IPS-18a (cell line): ENCODE results near the gene RAI1.
"Not testable (repeated sequence)": the region's sequence is repeated elsewhere in the genome, so short reads cannot be mapped to it uniquely, and the experiment has no call there.

Source experiments
- H3K27ac ChIP-seq: one replicate; pipeline ENCODE4 v1.5.1; 2013; ENCODE audit warnings: low read length
- H3K27me3 ChIP-seq: one replicate; pipeline ENCODE4 v1.6.1; 2013; ENCODE audit warnings: mild to moderate bottlenecking, low read length; ENCODE audit not compliant: control insufficient read depth, insufficient read depth
- H3K36me3 ChIP-seq: one replicate; pipeline ENCODE4 v1.6.1; 2013; ENCODE audit warnings: low read depth, low read length; ENCODE audit not compliant: control insufficient read depth
- H3K4me1 ChIP-seq: one replicate; pipeline ENCODE4 v1.6.1; 2013; ENCODE audit warnings: low read depth, low read length; ENCODE audit not compliant: control insufficient read depth
- H3K4me3 ChIP-seq: one replicate; pipeline ENCODE4 v1.5.1; 2013; ENCODE audit warnings: low read length
- H3K9ac ChIP-seq: one replicate; pipeline ENCODE4 v1.6.1; 2013; ENCODE audit warnings: mild to moderate bottlenecking, low read length, moderate library complexity
- H3K9me3 ChIP-seq: one replicate; pipeline ENCODE4 v1.6.1; 2013; ENCODE audit warnings: low read depth, low read length; ENCODE audit not compliant: control insufficient read depth

RAI1 gene

GRCh38 chr17:17801800-17802481, 120.7 kb downstream of the RAI1 start:
- H3K36me3 ChIP-seq = no peaks in the 10 kb centered on the region
- H3K9ac ChIP-seq = no peak overlapping the region
- H3K4me3 ChIP-seq = no peak overlapping the region
- no peaks in the 10 kb centered on the region for H3K9me3 ChIP-seq
- H3K27ac ChIP-seq = no peak overlapping the region
- H3K4me1 ChIP-seq = no peaks in the 10 kb centered on the region
- H3K27me3 ChIP-seq = no peaks in the 10 kb centered on the region

- no peak overlapping the region for H3K9ac ChIP-seq
- peaks cover 7% of the 10 kb centered on the region for H3K27me3 ChIP-seq
- H3K36me3 ChIP-seq = no peaks in the 10 kb centered on the region
- H3K4me3 ChIP-seq = no peak overlapping the region
- H3K4me1 ChIP-seq = no peaks in the 10 kb centered on the region
- H3K27ac ChIP-seq = no peak overlapping the region
- H3K9me3 ChIP-seq = no peaks in the 10 kb centered on the region
Observed at GRCh38 chr17:17804007-17804406, 122.7 kb downstream of the RAI1 start.

GRCh38 chr17:17805575-17805974, 124.3 kb downstream of the RAI1 start:
- H3K27me3 ChIP-seq = peaks cover 15% of the 10 kb centered on the region
- peaks cover 2% of the 10 kb centered on the region for H3K4me1 ChIP-seq
- H3K9me3 ChIP-seq = no peaks in the 10 kb centered on the region
- no peaks in the 10 kb centered on the region for H3K36me3 ChIP-seq
- H3K9ac ChIP-seq = no peak overlapping the region
- no peak overlapping the region for H3K27ac ChIP-seq
- no peak overlapping the region for H3K4me3 ChIP-seq

GRCh38 chr17:17806035-17806434, 124.8 kb downstream of the RAI1 start:
- H3K27ac ChIP-seq = no peak overlapping the region
- H3K4me1 ChIP-seq = peaks cover 4% of the 10 kb centered on the region
- no peak overlapping the region for H3K4me3 ChIP-seq
- H3K36me3 ChIP-seq = no peaks in the 10 kb centered on the region
- H3K27me3 ChIP-seq = peaks cover 19% of the 10 kb centered on the region
- H3K9me3 ChIP-seq = no peaks in the 10 kb centered on the region
- H3K9ac ChIP-seq = no peak overlapping the region

GRCh38 chr17:17806611-17807274, 125.5 kb downstream of the RAI1 start:
- H3K9me3 ChIP-seq = no peaks in the 10 kb centered on the region
- H3K27me3 ChIP-seq = peaks cover 19% of the 10 kb centered on the region
- H3K4me1 ChIP-seq = peaks cover 7% of the 10 kb centered on the region
- H3K27ac ChIP-seq = no peak overlapping the region
- no peaks in the 10 kb centered on the region for H3K36me3 ChIP-seq
- no peak overlapping the region for H3K9ac ChIP-seq
- H3K4me3 ChIP-seq = no peak overlapping the region

- no peaks in the 10 kb centered on the region for H3K36me3 ChIP-seq
- H3K9ac ChIP-seq = no peak overlapping the region
- H3K4me3 ChIP-seq = no peak overlapping the region
- peaks cover 11% of the 10 kb centered on the region for H3K4me1 ChIP-seq
- no peaks in the 10 kb centered on the region for H3K9me3 ChIP-seq
- H3K27me3 ChIP-seq = peaks cover 19% of the 10 kb centered on the region
- no peak overlapping the region for H3K27ac ChIP-seq
Observed at GRCh38 chr17:17807440-17807839, 126.2 kb downstream of the RAI1 start.

- peaks cover 19% of the 10 kb centered on the region for H3K27me3 ChIP-seq
- not testable (repeated sequence) for H3K36me3 ChIP-seq, H3K4me3 ChIP-seq, H3K9me3 ChIP-seq, H3K9ac ChIP-seq, H3K27ac ChIP-seq
- peaks cover 11% of the 10 kb centered on the region for H3K4me1 ChIP-seq
Observed at GRCh38 chr17:17808200-17808599, 126.9 kb downstream of the RAI1 start.

- Histone ChIP-seq H3K36me3 (peaks cover 3% of the 10 kb centered on the region), H3K27me3 (peaks cover 19% of the 10 kb centered on the region), H3K4me3 (no peak overlapping the region), H3K27ac (no peak overlapping the region), H3K4me1 (peaks cover 11% of the 10 kb centered on the region), H3K9ac (no peak overlapping the region), H3K9me3 (no peaks in the 10 kb centered on the region)
Observed at GRCh38 chr17:17808706-17809432, 127.6 kb downstream of the RAI1 start.

GRCh38 chr17:17809531-17810083, 128.3 kb downstream of the RAI1 start:
- H3K9ac ChIP-seq = peak overlapping the region; percentile 54
- peaks cover 11% of the 10 kb centered on the region for H3K36me3 ChIP-seq
- H3K4me3 ChIP-seq = peak overlapping the region; percentile 57
- H3K9me3 ChIP-seq = no peaks in the 10 kb centered on the region
- H3K27ac ChIP-seq = no peak overlapping the region
- H3K4me1 ChIP-seq = peaks cover 11% of the 10 kb centered on the region
- H3K27me3 ChIP-seq = peaks cover 19% of the 10 kb centered on the region

GRCh38 chr17:17810084-17810894, 129.0 kb downstream of the RAI1 start:
- peak overlapping the region; percentile 54 for H3K9ac ChIP-seq
- peaks cover 19% of the 10 kb centered on the region for H3K27me3 ChIP-seq
- no peak overlapping the region for H3K27ac ChIP-seq
- H3K4me1 ChIP-seq = peaks cover 11% of the 10 kb centered on the region
- H3K36me3 ChIP-seq = peaks cover 17% of the 10 kb centered on the region
- H3K4me3 ChIP-seq = peak overlapping the region; percentile 57
- H3K9me3 ChIP-seq = no peaks in the 10 kb centered on the region

GRCh38 chr17:17810895-17811248, 129.6 kb downstream of the RAI1 start:
- Histone ChIP-seq H3K9ac (no peak overlapping the region), H3K4me3 (peak overlapping the region; percentile 57), H3K27ac (no peak overlapping the region), H3K36me3 (peaks cover 23% of the 10 kb centered on the region), H3K9me3 (no peaks in the 10 kb centered on the region), H3K4me1 (peaks cover 11% of the 10 kb centered on the region), H3K27me3 (peaks cover 19% of the 10 kb centered on the region)
